HG02852 (cell line): ENCODE results near the gene PTPRN2.

Experiments used
- ATAC-seq: cut with Tn5 transposase; IDR thresholded peaks from one replicate; pipeline ENCODE4 v1.9.1; 2021; ENCODE audit warnings: mild to moderate bottlenecking, moderate library complexity; ENCODE audit not compliant: unreplicated experiment

Gene PTPRN2

DNA sequence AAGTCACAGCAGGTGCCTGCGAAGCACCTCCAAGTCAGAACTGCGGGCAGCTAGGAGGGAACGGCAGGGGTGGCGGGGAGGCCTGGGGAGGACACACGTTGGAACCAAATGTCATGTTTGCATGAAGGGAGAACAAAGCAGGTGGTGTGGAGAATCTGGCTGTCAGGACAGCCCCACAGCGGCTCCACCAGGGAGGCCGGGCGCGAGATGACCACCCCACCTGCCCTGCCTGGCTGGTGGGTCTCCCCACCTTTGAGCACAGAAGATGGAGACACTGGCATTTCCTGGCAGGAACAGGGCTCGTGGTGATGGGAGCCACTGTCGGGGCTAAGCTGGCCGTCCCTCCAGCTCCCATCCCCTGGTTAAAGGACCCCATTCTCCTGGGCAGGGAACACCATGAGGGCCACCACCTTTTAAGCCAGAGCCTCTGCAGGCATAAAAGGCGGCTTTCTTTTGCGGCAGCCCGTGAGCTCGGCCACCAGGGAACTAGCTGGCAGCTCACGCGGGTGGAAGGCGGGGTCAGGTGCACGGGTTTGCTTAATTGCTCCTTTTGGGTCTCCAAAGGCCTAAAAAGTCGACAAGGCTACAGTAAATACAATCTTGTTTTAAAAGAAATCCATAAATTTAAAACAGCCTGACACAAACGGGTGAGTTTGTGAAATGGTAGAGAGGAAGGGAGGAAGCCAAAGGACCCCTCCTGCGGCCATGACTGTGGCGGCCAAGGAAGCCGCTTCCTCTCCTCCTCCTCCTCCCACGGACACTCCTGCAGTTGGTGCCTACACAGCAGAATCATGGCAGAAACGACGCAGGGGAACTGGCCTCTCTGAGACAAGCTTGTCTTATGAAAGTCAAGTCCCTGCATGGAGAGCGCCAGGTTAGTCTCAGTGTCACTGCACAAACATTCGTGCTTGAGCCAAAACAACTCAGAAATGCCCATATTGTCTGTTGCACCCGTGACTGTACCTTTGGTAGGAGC, 1037.0 kb downstream of the PTPRN2 start:
- ATAC-seq, result no peak

DNA sequence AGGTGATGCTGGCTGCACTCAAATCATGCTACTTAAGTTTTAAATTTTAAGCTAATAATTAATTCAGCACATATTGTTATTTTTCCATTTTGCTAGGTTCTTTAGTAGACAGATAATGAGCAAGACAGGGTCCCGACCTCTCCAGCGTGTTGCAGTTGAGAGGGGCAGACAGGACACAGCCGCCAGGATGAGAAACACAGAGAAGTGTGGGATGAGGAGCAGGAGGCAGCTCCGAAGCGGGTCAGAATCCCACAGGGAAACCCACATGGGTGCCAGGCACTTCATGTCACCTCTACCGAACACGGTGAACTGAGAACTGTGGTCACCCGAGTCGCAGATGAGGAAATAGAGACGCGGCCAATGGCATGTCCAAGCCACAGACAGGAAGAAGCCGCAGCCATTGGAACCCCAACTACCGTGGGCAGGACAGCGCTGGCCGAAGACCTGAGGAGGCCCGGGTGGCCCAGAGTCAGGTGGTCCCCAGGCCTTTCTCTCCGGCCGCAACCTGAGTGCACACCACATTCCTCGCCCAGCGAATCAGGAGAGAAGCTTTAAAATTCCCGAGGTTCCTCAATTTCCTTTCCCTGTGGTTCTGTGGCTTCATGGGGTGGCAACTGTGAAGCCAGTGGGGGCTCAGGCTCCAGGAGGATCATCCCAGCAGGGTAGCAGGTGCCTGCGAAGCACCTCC, 1037.9 kb downstream of the PTPRN2 start:
- ATAC-seq, result no peak

DNA sequence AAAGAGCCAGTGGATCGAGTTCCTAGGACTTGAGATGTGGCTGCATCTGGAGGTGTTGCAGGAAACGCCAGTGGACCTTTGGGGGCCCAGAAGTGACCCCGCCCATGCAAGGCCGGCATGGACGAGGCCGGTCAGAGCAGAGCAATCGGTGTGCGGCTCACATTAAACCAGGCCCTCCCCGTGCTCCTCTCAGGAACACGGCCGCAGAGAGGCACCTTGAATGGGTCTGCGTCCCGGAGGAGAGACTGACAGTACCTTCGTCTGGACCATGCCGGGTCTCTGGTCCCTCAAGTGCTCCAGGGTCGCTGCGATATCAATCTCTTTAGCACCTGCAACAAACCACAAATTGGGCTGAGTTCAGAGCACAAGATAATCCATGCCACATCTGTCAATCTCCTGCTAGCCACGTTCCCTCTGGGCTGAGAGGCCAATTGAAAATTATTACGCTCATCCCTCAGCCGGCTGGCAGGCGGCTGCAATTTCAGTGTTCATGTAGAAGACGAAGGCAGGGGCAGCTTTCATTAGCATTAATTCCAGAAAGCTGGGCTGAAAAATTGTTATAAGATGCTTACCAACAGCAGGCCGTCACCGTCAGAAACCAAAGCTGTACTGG, 1038.8 kb downstream of the PTPRN2 start:
- ATAC-seq, result no peak

DNA sequence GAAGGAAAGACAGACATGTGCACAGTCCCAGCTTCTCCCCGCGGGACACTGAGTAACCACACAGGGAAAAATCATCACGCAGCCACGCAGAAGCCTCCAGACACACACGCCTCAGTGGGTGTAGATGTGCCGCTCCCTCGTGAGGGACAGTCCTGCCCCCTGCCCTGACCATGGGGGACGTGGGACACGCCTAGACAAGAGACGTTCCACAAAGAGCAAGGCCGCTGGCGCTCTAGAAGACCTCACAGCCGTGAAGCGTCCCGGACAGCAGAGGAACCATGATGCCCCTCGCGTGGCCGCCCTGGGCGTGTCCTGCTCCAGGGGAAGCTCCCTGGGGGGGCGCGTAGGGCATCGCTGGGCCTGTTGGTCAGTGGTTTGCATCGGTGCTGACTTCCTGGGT, 1040.0 kb downstream of the PTPRN2 start:
- no peak for ATAC-seq

DNA sequence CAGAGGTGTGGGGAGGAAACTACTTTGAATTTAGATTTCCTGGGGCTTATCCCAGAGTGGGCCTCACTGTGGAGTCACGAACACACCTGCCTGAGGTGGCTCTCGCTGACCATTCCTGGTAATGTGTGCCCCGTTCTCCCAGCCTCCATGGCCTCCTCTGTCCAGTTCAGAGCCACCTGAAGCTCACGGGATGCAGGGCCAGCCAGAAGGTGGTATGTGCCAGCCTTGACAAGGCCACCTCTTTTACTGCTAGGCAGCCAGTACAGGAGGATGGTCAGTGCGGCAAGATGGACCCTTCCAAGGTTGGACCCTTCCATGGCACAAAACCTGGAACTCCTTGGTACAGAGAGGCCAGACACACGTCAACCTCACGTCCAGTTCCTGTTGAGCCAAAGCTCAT, 1040.5 kb downstream of the PTPRN2 start:
- no peak for ATAC-seq

DNA sequence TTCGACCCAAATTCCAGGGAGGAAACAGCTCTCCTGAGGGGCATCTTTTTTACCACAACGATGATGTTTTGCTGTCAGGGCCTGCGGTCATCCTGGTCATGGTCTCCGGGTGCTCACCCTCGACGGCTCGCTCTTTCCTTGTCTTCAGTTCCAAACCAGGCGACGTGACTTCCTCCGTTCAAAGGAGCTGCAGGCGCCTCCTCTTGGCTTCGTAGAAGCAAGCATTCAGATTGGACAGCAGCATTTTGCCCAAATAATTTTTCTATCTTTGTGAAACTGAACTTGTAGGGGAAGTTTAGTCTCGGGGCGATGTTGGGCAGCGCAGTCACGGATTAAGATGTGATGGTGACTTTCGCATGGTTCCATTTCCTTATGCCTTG, 1042.0 kb downstream of the PTPRN2 start:
- no peak for ATAC-seq

DNA sequence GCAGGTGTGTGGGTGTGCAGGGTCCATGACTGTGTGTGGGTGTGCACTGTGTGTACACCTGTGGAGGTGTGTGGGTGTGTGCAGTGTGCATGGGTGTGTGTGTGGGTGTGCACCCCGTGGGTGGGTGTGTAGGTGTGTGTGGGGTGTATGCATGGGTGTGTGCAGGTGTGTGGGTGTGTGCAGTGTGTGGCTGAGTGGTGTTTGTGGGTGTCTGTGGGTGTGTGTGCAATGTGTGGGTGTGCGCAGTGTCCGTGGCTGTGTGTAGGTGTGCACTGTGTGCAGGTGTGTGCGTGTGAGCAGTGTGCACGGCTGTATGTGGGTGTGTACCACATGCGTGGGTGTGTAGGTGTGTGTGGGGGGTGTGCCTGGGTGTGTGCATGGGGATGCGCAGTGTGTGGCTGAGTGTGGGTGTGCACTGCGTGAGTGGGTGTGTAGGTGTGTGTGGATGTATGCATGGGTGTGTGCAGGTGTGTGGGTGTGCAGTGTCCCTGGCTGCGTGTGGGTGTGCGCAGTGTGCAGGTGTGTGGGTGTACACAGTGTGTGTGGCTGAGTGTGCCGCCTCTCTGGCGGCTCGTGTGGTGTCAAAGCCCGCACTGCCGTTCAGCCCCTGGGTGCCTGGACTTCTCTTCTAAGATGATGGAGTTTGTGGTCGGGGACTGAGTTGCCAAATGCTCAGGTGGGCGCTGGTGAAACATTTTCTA, 1042.5 kb downstream of the PTPRN2 start:
- ATAC-seq, result no peak

DNA sequence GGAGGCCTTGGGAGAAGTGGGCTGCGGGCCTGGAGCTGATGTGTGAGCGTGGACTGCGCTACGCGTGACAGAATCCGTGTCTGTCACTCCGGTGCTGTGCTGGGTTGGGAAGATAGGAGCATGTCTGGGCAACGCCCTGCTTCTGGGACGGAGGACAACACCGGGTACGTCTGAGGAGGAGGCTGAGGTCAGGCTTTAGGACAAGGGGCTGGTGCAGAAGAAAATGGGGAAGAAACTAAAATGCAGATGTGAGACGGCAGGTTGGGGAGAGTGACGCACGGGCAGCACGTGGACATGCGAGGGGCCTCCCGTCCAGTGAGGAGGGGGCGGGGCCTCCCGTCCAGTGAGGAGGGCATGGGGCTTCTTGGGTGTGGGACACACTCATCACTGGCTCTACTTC, 1043.4 kb downstream of the PTPRN2 start:
- no peak for ATAC-seq

DNA sequence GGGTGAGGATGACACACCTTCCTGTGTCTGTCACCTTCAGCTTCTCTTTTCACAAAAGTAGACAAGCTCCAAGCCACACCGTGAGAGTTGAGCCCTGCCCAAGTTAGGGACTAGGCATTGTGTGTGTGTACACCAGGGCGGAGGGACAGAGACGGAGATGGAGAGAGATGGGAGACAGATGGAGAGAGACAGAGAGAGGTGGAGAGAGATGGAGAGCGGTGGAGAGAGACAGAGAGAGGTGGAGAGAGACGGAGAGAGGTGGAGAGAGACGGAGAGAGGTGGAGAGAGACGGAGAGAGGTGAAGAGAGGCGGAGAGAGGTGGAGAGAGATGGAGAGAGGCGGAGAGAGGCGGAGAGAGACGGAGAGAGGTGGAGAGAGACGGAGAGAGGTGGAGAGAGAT, 1043.8 kb downstream of the PTPRN2 start:
- no peak for ATAC-seq

DNA sequence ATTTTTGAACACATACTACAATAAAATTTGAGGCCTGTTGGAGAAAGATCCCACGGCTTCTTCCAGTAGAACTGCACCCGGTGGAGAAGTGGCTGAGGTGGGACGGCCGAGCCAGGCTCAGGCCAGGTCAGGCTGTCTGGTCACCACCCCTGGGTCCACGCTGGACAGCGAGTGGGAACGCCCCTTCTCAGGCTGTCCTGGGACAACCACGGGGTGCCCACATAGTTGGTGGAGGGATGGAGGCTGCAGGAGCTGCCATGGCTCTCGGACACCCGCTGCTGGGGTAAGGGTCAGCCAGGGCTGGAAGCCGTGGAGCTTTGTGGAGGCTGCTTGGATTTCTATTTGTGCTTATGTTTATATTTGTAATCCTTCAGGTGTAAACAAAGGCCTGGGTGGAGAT, 1044.3 kb downstream of the PTPRN2 start:
- no peak for ATAC-seq

DNA sequence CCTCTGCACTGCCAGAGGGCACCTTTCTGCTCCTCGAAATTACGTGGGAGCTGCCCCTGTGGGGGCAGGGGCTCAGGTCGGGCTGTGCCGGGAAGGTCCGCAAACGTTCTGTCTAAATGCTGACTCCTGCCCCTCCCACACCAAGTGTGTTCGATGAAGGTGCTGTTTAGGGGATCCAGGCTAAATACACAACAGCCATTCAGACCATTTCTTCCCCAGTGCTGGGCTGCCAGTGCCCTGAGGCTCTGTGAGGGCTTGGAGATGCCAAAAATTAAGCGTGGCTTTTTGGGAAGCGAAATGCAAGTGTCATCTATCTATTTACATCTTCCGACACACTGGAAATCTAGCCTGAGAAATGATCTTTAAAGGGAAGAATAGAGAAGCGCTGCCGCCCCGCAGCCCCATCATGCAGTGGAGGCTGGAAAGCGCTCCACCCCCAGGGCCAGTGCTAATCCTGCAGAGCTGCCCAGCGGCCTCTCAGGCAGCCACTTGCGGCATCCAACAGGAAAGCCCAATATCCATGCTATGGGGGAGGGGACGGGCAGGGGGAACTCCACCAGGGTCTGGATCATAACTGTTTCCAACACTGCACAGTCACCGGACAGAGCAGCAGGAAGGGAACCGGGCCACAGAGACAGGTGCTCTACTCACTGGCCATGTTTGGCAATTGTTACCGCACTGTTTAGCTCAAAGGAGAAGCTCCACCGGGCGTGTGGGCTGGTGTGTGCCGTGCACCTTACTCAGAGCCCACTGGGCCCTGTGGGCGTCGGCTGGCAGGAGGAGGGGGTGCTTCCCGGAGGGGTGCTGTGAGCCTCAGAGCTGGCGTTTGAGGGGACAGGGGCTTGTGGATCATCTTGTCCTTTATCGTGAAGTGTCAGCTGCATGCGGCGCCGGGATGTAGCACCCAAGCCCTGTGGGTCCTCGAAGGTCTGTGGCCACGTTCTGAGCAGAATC, 1045.3 kb downstream of the PTPRN2 start:
- ATAC-seq, result no peak

DNA sequence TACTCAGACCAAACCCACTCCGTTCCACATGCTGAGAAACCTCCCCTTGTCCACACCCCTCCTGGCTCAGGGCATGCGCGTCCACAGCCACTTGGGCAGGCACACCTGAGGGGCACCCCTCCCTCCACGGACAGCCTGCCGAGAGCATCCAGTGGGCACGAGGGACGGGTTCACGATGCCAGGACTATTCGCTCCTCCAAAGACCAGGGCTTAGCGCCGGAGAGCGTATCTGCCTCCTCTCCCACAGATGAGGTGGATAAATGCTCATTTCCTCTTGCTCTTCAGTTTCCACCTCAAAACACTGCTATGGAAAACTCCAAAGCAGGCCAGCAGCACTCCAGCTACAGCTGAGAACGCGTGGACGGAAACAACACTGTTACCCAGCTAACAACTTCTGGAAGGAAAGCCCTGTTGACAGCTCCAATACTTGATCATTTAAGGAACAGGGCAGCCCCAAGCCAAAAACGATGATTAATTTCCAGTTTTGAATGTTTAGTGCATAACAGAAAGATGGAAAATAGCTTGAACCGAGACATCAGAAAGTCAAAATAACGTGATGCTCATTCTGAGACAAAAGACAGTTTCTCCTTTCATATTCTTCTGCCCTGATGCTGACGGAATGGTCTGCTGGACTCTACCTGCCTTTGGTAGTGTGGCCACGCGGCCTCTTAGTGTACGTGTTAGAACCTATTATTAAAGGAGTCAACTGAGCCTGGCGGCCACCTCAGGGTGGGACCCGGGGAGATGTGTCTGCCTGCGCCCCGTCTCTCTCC, 1046.1 kb downstream of the PTPRN2 start:
- ATAC-seq, result no peak

DNA sequence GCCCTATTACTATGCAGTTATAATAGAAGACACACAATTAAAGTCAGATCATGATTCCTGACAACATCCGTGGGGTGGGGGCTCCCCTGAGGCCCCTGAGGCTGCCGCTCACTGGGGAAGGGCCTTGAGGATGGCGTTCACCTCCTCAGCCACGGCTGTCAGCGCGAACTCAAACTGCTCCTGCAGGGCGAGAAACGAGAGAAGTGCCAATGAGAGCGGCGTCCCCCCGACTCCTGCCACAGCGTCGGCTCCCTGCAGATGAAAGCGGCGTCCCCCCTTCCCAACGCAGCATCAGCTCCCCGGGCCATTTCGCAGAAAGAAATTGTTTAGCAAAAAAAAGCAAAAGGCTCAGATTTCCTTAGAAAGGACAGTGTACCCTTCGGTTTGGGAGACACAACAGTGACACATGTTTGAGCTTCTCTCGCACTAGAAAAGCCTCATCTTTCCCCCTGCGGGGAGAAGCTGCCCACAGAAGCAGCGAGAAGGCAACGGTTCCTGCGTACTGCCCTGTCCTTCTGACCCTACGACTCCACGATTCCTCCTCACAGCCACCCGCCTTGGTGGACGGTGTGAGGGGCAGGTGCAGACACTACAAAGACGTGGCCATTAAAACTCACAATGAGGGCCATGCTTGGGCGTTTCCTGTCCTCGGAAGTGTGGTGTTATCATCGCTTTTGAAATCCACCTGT, 1046.9 kb downstream of the PTPRN2 start:
- ATAC-seq, result no peak

DNA sequence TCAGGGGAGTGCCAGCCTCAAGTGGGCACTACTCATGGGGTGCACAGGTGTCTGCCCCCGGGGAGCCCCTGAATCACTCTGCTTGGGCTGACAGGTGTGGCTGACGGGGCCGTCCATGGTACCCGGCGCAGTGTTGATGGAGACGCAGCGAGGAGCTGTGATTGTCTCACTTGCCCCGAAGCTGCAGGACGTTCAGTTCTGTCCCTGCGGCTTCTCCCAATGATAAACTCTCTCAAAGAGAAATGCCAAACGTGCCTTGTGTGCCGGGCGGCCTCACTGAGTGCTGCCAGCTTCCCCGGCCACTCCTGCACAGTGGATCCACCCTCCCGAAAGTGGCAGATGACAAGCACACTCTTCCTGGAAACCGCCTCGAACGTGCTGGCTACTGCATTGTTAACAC, 1047.6 kb downstream of the PTPRN2 start:
- no peak for ATAC-seq

DNA sequence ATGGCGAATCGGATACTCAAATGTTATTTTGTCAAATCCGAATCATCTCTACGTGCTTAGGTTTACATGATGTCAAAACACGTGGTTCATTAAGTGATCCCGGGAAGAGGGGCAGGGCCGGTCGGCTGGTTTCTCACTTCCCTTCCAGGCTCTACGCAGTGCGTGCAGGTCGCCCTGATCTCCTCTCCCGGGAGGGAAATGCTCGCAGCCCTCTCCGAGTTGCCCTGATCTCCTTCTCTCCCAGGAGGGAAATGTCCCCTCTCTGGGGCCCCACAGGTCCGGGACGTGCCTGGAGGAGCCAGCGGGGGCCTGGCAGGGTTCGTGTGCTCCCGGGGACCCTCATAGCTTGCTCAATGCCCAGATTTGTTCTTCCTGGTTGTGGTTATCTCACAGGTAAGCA, 1048.1 kb downstream of the PTPRN2 start:
- no peak for ATAC-seq

DNA sequence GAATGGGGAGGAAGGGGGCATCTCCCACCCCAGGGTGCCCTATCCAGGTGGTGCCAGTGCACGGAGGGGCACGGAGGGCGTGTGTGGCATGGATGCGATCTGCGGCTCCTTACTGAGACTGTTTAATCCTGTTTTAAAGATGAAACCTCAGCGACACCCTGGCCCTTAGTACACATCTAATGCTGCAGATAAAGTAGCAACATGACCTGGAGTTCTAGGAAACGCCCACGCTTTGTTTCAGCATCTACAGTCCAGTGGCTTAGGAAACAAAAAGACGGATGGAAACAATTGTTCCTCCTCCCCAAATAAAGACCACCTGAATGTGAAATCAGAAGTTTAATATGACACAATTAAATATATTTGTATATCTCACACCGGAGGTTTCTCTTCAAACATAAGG, 1048.9 kb downstream of the PTPRN2 start:
- ATAC-seq, result no peak

DNA sequence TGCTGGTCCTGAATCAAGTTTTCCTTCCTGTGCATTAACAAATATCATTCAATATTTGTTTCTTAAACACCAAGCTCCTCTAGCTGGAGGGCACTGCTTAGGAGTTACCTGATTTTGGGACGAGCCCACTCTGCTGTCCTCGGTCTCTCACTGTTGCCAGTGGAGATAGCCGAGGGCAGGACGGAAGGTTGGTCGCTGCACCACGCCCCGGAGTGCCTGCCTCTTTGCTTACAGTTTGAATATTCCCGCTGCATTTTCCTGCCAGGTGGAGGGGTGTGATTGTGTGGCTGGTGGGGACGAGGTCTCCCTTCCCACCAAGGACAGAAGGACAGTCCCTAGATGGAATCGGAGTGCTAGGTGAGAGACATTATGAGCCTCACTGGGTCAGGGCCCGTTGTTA, 1049.3 kb downstream of the PTPRN2 start:
- no peak for ATAC-seq

DNA sequence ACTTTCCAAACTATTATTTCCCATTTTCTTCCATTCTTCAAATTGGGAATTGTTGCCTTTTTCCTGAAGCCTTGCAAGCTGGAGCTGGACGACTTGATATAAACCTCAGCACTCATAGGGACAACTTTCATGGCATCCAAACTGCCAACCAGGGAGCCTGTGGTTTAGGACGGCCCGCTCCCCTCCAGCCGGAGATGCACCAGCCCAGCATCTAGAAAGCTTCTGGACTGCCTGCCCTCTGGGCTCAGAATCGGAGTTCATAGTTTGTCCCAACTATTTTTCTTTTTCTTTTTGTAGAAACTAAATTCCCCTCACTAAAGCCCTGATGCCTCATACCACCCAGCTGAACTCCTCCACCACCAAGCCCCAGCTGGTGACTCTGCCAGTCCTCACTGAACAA, 1050.6 kb downstream of the PTPRN2 start:
- ATAC-seq, result no peak

DNA sequence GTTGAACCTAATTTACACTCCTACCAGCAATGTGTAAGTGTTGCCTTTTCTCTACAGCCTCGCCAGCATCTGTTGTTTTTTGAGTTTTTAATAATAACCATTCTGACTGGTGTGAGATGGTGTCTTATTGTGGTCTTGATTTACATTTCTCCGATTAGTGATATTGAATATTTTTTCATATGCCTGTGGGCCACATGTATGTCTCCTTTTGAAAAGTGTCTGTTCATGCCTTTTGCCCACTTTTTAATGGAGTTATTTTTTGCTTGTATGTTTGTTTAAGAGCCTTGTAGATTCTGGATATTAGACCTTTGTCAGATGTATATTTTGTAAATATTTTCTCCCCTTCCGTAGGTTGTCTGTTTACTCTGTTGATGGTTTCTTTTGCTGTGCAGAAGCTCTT, 1055.6 kb downstream of the PTPRN2 start:
- ATAC-seq, result no peak
